ENCODE measurements around the gene GALNTL6. TPM values are rescaled to one million over a fixed set of nuclear protein-coding genes. Genes with fewer than 3 reads are reported as not detected.

Gene GALNTL6
- total and polyA plus RNA-seq, 9 of the 15 experiments (the other 6 are each of a cell fraction or from before 2014, with no cell fraction given): 0.18 to 0.50 (median 0.29) TPM

DNA sequence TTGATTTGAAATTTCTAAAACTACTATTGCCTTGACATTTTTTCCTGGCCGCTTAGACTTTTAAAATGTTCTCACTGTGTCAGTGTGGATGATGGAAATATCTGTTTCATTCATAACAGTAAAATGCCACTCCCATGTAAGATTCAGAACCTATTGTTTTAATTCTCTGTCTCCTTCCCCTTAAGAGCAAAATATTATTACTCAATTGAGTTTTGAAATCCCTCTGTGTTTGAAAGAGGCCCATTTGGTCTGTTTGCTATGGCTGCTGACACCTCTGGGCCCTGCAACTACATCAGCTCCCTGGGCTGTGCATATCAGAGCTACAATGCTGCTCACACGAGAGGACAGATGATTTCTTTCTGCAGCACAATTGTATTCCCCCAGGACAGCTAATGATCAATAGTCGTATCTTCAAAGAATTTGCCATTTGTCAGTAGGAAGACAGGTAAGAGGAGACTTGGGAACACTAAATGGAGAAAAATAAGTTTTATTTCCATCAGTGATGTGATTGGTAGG, 967.4 kb downstream of the GALNTL6 start:
- Histone ChIP-seq H3K4me1 (replicated peaks in 1 of 2; ENCODE audit: control insufficient read depth in 2 of 2, insufficient read depth in 2 of 2, low read length in 2 of 2) (no peaks in the 10 kb centered on the region), H3K27me3 (ENCODE audit: control insufficient read depth in 2 of 2, insufficient read depth in 2 of 2, low read length in 2 of 2) (no peaks in the 10 kb centered on the region), H3K4me2 (ENCODE audit: insufficient read depth, low read length) (no peak overlapping the region), H2AFZ (ENCODE audit: low read depth, low read length) (no peak overlapping the region), H3K9me3 (replicated peaks; ENCODE audit: control insufficient read depth, insufficient read depth, low read depth, low read length) (no peaks in the 10 kb centered on the region), H3K4me3 (no peak overlapping the region), H3K79me2 (ENCODE audit: control insufficient read depth, insufficient read depth, low read length) (no peaks in the 10 kb centered on the region), H3K9ac (ENCODE audit: insufficient read depth in 1 of 2, low read depth in 2 of 2, low read length in 2 of 2) (no peak overlapping the region), H4K20me1 (replicated peaks; ENCODE audit: control insufficient read depth, insufficient read depth, low read length) (no peaks in the 10 kb centered on the region), H3K36me3 (ENCODE audit: control insufficient read depth, insufficient read depth, low read length) (no peaks in the 10 kb centered on the region), H3K9me1 (ENCODE audit: control insufficient read depth, insufficient read depth, low read length) (no peaks in the 10 kb centered on the region), H3K27ac (ENCODE audit: extremely low read depth, low read depth, low read length) (no peak overlapping the region)
- ATAC-seq (no peak), FAIRE-seq (no peak), DNase-seq (ENCODE audit: extremely low read depth in 1 of 4, low spot score in 3 of 4) (no peak)
- no TSS peak for BruUV-seq (replicated peaks)
- ChIA-PET CTCF (ENCODE audit: low intra/inter-chr PET ratio) (no interaction called here), POLR2A (no interaction called here)
- intact Hi-C loops (cut with micrococcal nuclease): no loop called here
- no peak for TF ChIP-seq MXI1 (IDR thresholded peaks at IDR 0.05; ENCODE audit: low read depth, low read length)
- TF ChIP-seq KDM5B (IDR thresholded peaks at IDR 0.05; ENCODE audit: insufficient replicate concordance, low read depth, low read length): no peak
- TF ChIP-seq, protein P1, sequence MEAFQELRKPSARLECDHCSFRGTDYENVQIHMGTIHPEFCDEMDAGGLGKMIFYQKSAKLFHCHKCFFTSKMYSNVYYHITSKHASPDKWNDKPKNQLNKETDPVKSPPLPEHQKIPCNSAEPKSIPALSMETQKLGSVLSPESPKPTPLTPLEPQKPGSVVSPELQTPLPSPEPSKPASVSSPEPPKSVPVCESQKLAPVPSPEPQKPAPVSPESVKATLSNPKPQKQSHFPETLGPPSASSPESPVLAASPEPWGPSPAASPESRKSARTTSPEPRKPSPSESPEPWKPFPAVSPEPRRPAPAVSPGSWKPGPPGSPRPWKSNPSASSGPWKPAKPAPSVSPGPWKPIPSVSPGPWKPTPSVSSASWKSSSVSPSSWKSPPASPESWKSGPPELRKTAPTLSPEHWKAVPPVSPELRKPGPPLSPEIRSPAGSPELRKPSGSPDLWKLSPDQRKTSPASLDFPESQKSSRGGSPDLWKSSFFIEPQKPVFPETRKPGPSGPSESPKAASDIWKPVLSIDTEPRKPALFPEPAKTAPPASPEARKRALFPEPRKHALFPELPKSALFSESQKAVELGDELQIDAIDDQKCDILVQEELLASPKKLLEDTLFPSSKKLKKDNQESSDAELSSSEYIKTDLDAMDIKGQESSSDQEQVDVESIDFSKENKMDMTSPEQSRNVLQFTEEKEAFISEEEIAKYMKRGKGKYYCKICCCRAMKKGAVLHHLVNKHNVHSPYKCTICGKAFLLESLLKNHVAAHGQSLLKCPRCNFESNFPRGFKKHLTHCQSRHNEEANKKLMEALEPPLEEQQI (IDR thresholded peaks at IDR 0.05): no peak
- TF ChIP-seq, protein P2, sequence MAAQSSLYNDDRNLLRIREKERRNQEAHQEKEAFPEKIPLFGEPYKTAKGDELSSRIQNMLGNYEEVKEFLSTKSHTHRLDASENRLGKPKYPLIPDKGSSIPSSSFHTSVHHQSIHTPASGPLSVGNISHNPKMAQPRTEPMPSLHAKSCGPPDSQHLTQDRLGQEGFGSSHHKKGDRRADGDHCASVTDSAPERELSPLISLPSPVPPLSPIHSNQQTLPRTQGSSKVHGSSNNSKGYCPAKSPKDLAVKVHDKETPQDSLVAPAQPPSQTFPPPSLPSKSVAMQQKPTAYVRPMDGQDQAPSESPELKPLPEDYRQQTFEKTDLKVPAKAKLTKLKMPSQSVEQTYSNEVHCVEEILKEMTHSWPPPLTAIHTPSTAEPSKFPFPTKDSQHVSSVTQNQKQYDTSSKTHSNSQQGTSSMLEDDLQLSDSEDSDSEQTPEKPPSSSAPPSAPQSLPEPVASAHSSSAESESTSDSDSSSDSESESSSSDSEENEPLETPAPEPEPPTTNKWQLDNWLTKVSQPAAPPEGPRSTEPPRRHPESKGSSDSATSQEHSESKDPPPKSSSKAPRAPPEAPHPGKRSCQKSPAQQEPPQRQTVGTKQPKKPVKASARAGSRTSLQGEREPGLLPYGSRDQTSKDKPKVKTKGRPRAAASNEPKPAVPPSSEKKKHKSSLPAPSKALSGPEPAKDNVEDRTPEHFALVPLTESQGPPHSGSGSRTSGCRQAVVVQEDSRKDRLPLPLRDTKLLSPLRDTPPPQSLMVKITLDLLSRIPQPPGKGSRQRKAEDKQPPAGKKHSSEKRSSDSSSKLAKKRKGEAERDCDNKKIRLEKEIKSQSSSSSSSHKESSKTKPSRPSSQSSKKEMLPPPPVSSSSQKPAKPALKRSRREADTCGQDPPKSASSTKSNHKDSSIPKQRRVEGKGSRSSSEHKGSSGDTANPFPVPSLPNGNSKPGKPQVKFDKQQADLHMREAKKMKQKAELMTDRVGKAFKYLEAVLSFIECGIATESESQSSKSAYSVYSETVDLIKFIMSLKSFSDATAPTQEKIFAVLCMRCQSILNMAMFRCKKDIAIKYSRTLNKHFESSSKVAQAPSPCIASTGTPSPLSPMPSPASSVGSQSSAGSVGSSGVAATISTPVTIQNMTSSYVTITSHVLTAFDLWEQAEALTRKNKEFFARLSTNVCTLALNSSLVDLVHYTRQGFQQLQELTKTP (IDR thresholded peaks at IDR 0.05; ENCODE audit: low read depth in 1 of 2, partially characterized antibody in 2 of 2): no peak
- no peak for TF ChIP-seq GABPB1 (CRISPR knock-in tag; IDR thresholded peaks at IDR 0.05)
- TF ChIP-seq GATA2 (CRISPR knock-in tag; IDR thresholded peaks at IDR 0.05): no peak
- TF ChIP-seq ZSCAN32 (CRISPR knock-in tag; IDR thresholded peaks at IDR 0.05): no peak
- TF ChIP-seq ZNF586 (CRISPR knock-in tag; conservative IDR thresholded peaks at IDR 0.05): no peak
- TF ChIP-seq ZNF764 (CRISPR knock-in tag; IDR thresholded peaks at IDR 0.05; ENCODE audit: low read depth): no peak
- in situ Hi-C loops (cut with MboI): no loop called here
- WGBS (ENCODE audit: insufficient coverage, low coverage, missing lambda C conversion rate): 0% methylated on average over 3 of the region's 3 CpGs

Measured in K562 (cell line).